K562 (cell line): ENCODE results near the gene OPCML. TPM values are rescaled to one million over a fixed set of nuclear protein-coding genes. Genes with fewer than 3 reads are reported as not detected.

ENCODE experiments used
- ATAC-seq: fragments of 200-7000 bp; cut with Tn5 transposase; 3 replicates; pipeline ENCODE4 v1.9.1; 2020; ENCODE audit warnings: moderate library complexity
- BruUV-seq: library from RNA; stranded (reverse); fragments of 400-500 nt; replicated peaks from 2 replicates; lab custom pipeline; 2021; lab: Mats Ljungman, UMichigan
- CTCF ChIA-PET: fragments of 300-600 bp; formaldehyde crosslinking; extraction: SDS; loops from one replicate; lab custom pipeline; 2021; ENCODE audit warnings: low intra/inter-chr PET ratio; lab: Yijun Ruan, JAX
- POLR2A ChIA-PET: fragments of 300-600, 350-650 bp; sonication (Branson Sonifier 250); formaldehyde crosslinking; extraction: SDS; loops from one replicate; lab custom pipeline; 2021; ENCODE audit warnings: antibody characterized with exemption, inconsistent platforms; lab: Yijun Ruan, JAX
- DNase-seq, 4 experiments: peaks; one replicate each; pipeline versions ENCODE4 v3.0.0 to v3.0.0-alpha.2; 2011 to 2018; ENCODE audit warnings: low spot score in 3 of 4, mixed read lengths in 3 of 4; ENCODE audit errors: extremely low read depth in 1 of 4
- FAIRE-seq: peaks from 2 replicates; lab custom pipeline; 2011; peaks lifted over from hg19 to GRCh38; lab: Jason Lieb, UNC
- H2AFZ ChIP-seq: 2 replicates; pipeline ENCODE4 v1.6.0; 2011; ENCODE audit warnings: low read depth, low read length, control low read depth, inconsistent platforms
- H3K27ac ChIP-seq: fragments of 200-600 bp; 3 replicates; pipeline ENCODE4 v1.8.0; 2011; ENCODE audit warnings: low read depth, mild to moderate bottlenecking, control low read depth, inconsistent platforms, low read length, moderate library complexity, mixed read lengths; ENCODE audit errors: extremely low read depth
- H3K27me3 ChIP-seq, 2 experiments: fragments of 300-600 bp in 1 of 2; 2 replicates in 1 of 2; 3 replicates in 1 of 2; pipeline versions ENCODE4 v1.6.0 to v1.8.0; 2011; ENCODE audit warnings: inconsistent platforms in 2 of 2, low read length in 2 of 2, mild to moderate bottlenecking in 1 of 2, mixed read lengths in 1 of 2, moderate library complexity in 1 of 2; ENCODE audit not compliant: control insufficient read depth in 2 of 2, insufficient read depth in 2 of 2
- H3K36me3 ChIP-seq: fragments of 300-600 bp; 3 replicates; pipeline ENCODE4 v1.8.0; 2011; ENCODE audit warnings: mild to moderate bottlenecking, low read length, inconsistent platforms; ENCODE audit not compliant: control insufficient read depth, insufficient read depth
- H3K4me1 ChIP-seq, 2 experiments: fragments of 200-600 bp in 1 of 2; replicated peaks in 1 of 2; 2 replicates in 1 of 2; 3 replicates in 1 of 2; pipeline versions ENCODE4 v1.5.1 to v1.8.0; 2011; ENCODE audit warnings: inconsistent platforms in 2 of 2, low read length in 2 of 2, mild to moderate bottlenecking in 1 of 2, mixed read lengths in 1 of 2, moderate library complexity in 1 of 2; ENCODE audit not compliant: control insufficient read depth in 2 of 2, insufficient read depth in 2 of 2
- H3K4me2 ChIP-seq: 2 replicates; pipeline ENCODE4 v1.6.1; 2011; ENCODE audit warnings: low read length, control low read depth, inconsistent platforms, mixed read lengths; ENCODE audit not compliant: insufficient read depth
- H3K4me3 ChIP-seq: fragments of 200-600 bp; sonication (generic), shearing (Covaris generic); 2 replicates; pipeline ENCODE4 v1.5.1; 2016; ENCODE audit warnings: control low read depth, inconsistent platforms
- H3K79me2 ChIP-seq: fragments of 200-600 bp; 3 replicates; pipeline ENCODE4 v1.8.0; 2011; ENCODE audit warnings: low read length, inconsistent platforms; ENCODE audit not compliant: control insufficient read depth, insufficient read depth
- H3K9ac ChIP-seq, 2 experiments: 2 replicates each; pipeline versions ENCODE4 v1.6.0 to v1.6.1; 2011; ENCODE audit warnings: low read depth in 2 of 2, low read length in 2 of 2, control low read depth in 1 of 2, inconsistent platforms in 1 of 2, mild to moderate bottlenecking in 1 of 2, mixed read lengths in 1 of 2; ENCODE audit not compliant: insufficient read depth in 1 of 2
- H3K9me1 ChIP-seq: one replicate; pipeline ENCODE4 v1.6.0; 2011; ENCODE audit warnings: inconsistent platforms, mild to moderate bottlenecking, low read length, moderate library complexity; ENCODE audit not compliant: control insufficient read depth, insufficient read depth
- H3K9me3 ChIP-seq: replicated peaks from 2 replicates; pipeline ENCODE4 v1.5.1; 2011; ENCODE audit warnings: low read depth, low read length, inconsistent platforms; ENCODE audit not compliant: control insufficient read depth, insufficient read depth
- H4K20me1 ChIP-seq: replicated peaks from 2 replicates; pipeline ENCODE4 v1.6.1; 2011; ENCODE audit warnings: low read length, inconsistent platforms, mixed read lengths; ENCODE audit not compliant: control insufficient read depth, insufficient read depth
- ARID4B ChIP-seq: sonication (generic); formaldehyde crosslinking; IDR thresholded peaks from 2 replicates; pipeline ENCODE4 v1.8.0; 2022; ENCODE audit warnings: mild to moderate bottlenecking, missing genetic modification reagents
- CREB3 ChIP-seq: fragments of 450-650 bp; conservative IDR thresholded peaks from 2 replicates; pipeline ENCODE4 v1.6.1; 2016; ENCODE audit warnings: missing genetic modification characterization, low read depth, mild to moderate bottlenecking, missing compliant biosample characterization, moderate library complexity
- ESRRB ChIP-seq: fragments of 250-450 bp; sonication (Bioruptor Pico); IDR thresholded peaks from 2 replicates; pipeline ENCODE4 v1.5.0; 2020; ENCODE audit warnings: mild to moderate bottlenecking, moderate library complexity, borderline replicate concordance
- FOXA1 ChIP-seq: fragments of 450-650 bp; IDR thresholded peaks from 2 replicates; pipeline ENCODE4 v1.6.1; 2016; ENCODE audit warnings: mild to moderate bottlenecking, borderline replicate concordance
- NCOA1 ChIP-seq: fragments of 450-650 bp; IDR thresholded peaks from 2 replicates; pipeline ENCODE4 v1.6.1; 2016; ENCODE audit warnings: low read depth
- POLR2H ChIP-seq: IDR thresholded peaks from 2 replicates; pipeline ENCODE4 v1.6.1; 2016; ENCODE audit warnings: missing genetic modification characterization, low read depth, mild to moderate bottlenecking, control low read depth, missing compliant biosample characterization, moderate library complexity
- PYGO2 ChIP-seq: fragments of 450-650 bp; IDR thresholded peaks from 2 replicates; pipeline ENCODE4 v1.6.1; 2016; ENCODE audit warnings: mild to moderate bottlenecking, missing genetic modification characterization, moderate library complexity, missing compliant biosample characterization
- SRSF1 ChIP-seq: fragments of 200-400 bp; formaldehyde crosslinking; IDR thresholded peaks from 2 replicates; pipeline ENCODE4 v1.6.1; 2017; ENCODE audit warnings: mild to moderate bottlenecking, low read depth, low read length, moderate library complexity
- U2AF2 ChIP-seq: fragments of 200-400 bp; formaldehyde crosslinking; optimal IDR thresholded peaks from 2 replicates; pipeline ENCODE3; 2017; ENCODE audit warnings: low read depth, mild to moderate bottlenecking, low read length
- WHSC1 ChIP-seq: IDR thresholded peaks from one replicate; pipeline ENCODE4 v1.6.1; 2012; ENCODE audit warnings: low read length, control low read depth, inconsistent platforms
- ZNF263 ChIP-seq: sonication (generic); formaldehyde crosslinking; IDR thresholded peaks from 2 replicates; pipeline ENCODE4 v1.8.0; 2022; ENCODE audit warnings: mild to moderate bottlenecking, missing genetic modification reagents, borderline replicate concordance
- ZNF584 ChIP-seq: fragments of 200-800 bp; sonication (Bioruptor generic); IDR thresholded peaks from 2 replicates; pipeline ENCODE4 v1.6.1; 2016; ENCODE audit warnings: low read depth, mild to moderate bottlenecking, missing genetic modification characterization, missing compliant biosample characterization
- WGBS: fragments of 100-300 bp; shearing (Covaris generic); methylation state at CpG from one replicate; pipeline ENCODE4 v1.1.6; 2016; ENCODE audit warnings: low coverage, mixed read lengths; ENCODE audit not compliant: insufficient coverage; ENCODE audit errors: missing lambda C conversion rate; 5-methylcytosine and 5-hydroxymethylcytosine counted together
- in situ Hi-C: fragments of 300-500 bp; cut with MboI; formaldehyde crosslinking; loops from 4 replicates; pipeline ENCODE4 v1.15.0; 2018; ENCODE audit warnings: inconsistent platforms, mixed read lengths
- intact Hi-C: fragments of 100-400 bp; cut with micrococcal nuclease; formaldehyde crosslinking; loops from 2 replicates; pipeline ENCODE4 v1.14.2; 2022
- polyA plus RNA-seq, 8 experiments: library from polyadenylated mRNA; depleted of rRNA in 4 of 8; stranded (reverse) in 5 of 8; unstranded in 3 of 8; fragments of >200 nt; fragmentation: Nextera tagmentation in 2 of 8; fragmentation: Illumina TruSeq in 1 of 8; extraction: Ambion mirVana in 2 of 8; extraction: Trizol in 1 of 8; gene quantifications; 2 replicates each; pipeline versions ENCODE4 v1.2.1 to v1.2.3, GENCODE V29; 2011 to 2014; ENCODE audit warnings: inconsistent platforms in 1 of 8, missing spikeins in 1 of 8
- total RNA-seq, 7 experiments: library from RNA; depleted of rRNA in 6 of 7; stranded (reverse); fragments of >200 nt in 6 of 7; fragmentation: Illumina TruSeq in 2 of 7; extraction: Trizol in 2 of 7; gene quantifications; 2 replicates each; pipeline versions ENCODE4 v1.2.1 to v1.2.3, GENCODE V29; 2011 to 2021; ENCODE audit warnings: low replicate concordance in 1 of 7

OPCML gene
- total and polyA plus RNA-seq, 9 of the 15 experiments (the other 6 are each of a cell fraction or from before 2014, with no cell fraction given): not detected

GRCh38 chr11:132681971-132682370 is 850.3 kb downstream of the OPCML start:
- Histone ChIP-seq H3K4me3 (no peak overlapping the region), H3K27me3 (no peaks in the 10 kb centered on the region), H3K4me1 (no peaks in the 10 kb centered on the region), H3K9me3 (no peaks in the 10 kb centered on the region), H3K36me3 (no peaks in the 10 kb centered on the region), H3K9ac (no peak overlapping the region)
- WGBS: 2% methylated on average over 7 of the region's 7 CpGs
- CTCF ChIA-PET: no interaction called here
- intact Hi-C loops (no loop called here), in situ Hi-C loops (no loop called here)
- no peak for DNase-seq
- no peak for TF ChIP-seq PYGO2 (tag)
- no peak for TF ChIP-seq CREB3
- TF ChIP-seq NCOA1: no peak
- no peak for TF ChIP-seq POLR2H (tag)
- TF ChIP-seq, all 486 proteins: peak for 0
- FAIRE-seq (no peak), ATAC-seq (no peak)
- Histone ChIP-seq H3K4me2 (no peak overlapping the region), H2AFZ (no peak overlapping the region), H4K20me1 (no peaks in the 10 kb centered on the region), H3K9me1 (no peaks in the 10 kb centered on the region), H3K27ac (no peak overlapping the region), H3K79me2 (no peaks in the 10 kb centered on the region)
- BruUV-seq: no TSS peak
- POLR2A ChIA-PET: no interaction called here

- Histone ChIP-seq H2AFZ (no peak overlapping the region), H3K4me2 (no peak overlapping the region), H4K20me1 (no peaks in the 10 kb centered on the region), H3K9me3 (no peaks in the 10 kb centered on the region), H3K4me3 (no peak overlapping the region), H3K9ac (no peak overlapping the region), H3K9me1 (no peaks in the 10 kb centered on the region), H3K79me2 (no peaks in the 10 kb centered on the region), H3K27me3 (no peaks in the 10 kb centered on the region), H3K4me1 (no peaks in the 10 kb centered on the region), H3K27ac (no peak overlapping the region), H3K36me3 (no peaks in the 10 kb centered on the region)
- CTCF ChIA-PET: no interaction called here
- 0% methylated on average over 12 of the region's 12 CpGs for WGBS
- no TSS peak for BruUV-seq
- ATAC-seq (no peak), DNase-seq (no peak), FAIRE-seq (no peak)
- intact Hi-C loops (no loop called here), in situ Hi-C loops (no loop called here)
- POLR2A ChIA-PET: interaction anchor here (0.6 kb wide), 1 partner anchor 396 kb away, joined by 3 read pairs; no protein-coding TSS in a partner anchor
- TF ChIP-seq ARID4B (CRISPR knock-in tag) (no peak), ZNF263 (CRISPR knock-in tag) (no peak), ESRRB (no peak), FOXA1 (no peak), ZNF584 (CRISPR knock-in tag) (no peak), SRSF1 (no peak), WHSC1 (no peak), U2AF2 (no peak)
These were observed 851.7 kb downstream of the OPCML start for GRCh38 chr11:132680584-132680983.
